ENCODE measurements around the gene ASB13. TPM values are rescaled to one million over a fixed set of nuclear protein-coding genes. Genes with fewer than 3 reads are reported as not detected.

Gene ASB13
- polyA plus RNA-seq, 3 donors, result 22.9 to 24.2 (median 23.4) TPM

DNA sequence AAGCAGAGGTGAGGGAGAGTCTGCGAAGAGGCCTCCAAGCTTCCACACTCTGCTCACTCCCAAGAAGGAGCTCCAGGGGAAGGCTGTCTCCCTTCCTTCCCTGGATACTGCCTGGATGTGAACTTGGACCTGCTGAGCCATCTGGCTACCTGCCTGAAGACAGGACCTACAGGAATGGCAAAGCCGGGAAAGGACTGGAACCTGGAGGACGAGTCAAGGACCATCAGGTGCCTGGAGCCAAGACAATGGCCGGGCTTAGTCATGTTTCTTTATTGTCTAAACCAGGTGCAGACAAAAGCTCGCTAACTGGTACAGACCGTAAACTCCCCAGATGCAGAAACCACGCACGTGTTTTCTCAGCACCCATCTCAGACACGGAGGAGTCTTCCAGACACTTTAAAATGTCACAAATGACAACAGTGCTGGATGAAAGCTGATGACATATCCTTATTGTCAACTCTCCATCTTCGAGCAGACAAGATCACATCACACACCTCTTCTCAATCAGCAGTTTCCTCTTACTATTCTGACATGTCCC, 12.1 kb downstream of the ASB13 start:
- DNase-seq (ENCODE audit: extremely low read depth in 1 of 11, low read depth in 9 of 11, low spot score in 4 of 11), result no peak

DNA sequence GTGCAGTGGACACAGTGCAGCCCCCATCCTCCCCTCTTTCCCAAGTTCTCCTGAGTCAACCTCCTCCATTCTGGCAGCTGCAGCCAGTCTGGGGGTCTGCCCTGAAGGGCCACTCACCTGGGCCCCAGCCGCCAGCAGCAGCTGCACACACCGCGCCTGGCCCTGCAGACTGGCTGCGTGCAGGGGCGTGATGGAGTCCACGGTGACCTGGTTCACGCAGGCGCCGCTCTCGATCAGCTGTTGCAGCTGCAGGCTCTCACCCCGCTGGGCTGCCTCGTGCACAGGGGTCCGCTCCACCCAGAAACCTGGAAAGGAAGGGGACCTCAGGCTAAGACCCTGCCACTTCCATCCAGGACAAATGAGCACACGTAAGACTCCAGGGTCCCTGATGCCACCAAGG, 13.6 kb downstream of the ASB13 start:
- DNase-seq (ENCODE audit: extremely low read depth in 1 of 11, low read depth in 9 of 11, low spot score in 4 of 11), result no peak

DNA sequence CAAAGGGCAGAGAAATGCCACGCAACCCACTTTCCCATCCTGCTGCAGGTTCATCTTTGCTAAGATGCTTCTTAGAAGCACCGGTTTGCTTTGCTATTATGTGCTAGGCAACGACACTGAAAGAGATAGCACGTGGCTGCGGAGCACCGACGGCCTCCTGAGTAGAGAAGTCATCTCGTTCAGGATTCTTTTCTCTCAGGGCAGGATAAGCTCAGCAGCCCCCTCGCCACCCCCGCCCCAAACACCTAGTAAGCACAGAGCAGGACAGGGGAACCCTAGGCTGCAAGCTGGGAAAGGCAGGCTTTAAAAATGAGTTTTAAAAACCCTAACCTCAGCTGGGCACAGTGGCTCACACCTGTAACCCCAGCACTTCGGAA, 15.0 kb downstream of the ASB13 start:
- no peak for DNase-seq (ENCODE audit: extremely low read depth in 1 of 11, low read depth in 9 of 11, low spot score in 4 of 11)

DNA sequence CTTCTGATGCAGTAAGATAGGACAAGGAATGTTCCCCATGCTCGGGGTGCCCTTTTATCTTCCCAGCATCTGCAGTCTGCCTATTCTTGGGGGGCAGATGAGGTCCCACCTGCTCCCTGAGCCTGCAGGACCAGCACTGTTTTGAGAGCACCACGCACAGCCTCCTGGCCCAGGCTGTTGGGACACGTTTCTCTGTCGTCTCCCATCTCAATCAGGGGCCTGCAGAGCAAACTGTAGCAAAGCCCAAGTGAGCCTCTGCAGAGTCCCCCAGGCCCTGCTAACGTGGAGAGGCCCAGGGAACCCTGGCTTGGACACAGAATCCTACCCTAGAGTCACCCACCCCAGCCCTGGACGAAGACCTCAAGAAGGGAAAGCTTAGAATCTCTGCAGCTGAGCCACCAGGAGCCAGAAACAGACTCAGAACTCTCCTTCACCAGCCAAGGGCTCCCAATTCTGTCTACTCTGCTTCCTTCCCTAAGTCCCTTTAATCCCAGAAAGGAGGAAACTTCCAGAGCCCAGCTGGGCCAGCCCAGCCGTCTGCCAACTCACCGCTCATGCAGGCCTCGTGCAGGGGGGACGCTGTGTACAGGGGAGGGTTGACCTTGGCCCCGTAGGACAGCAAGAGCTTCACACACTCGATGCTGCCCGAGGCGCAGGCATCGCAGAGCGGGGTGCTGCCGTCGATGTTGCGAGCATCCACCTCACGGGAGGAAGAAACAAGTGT, 15.6 kb downstream of the ASB13 start:
- DNase-seq (ENCODE audit: extremely low read depth in 1 of 11, low read depth in 9 of 11, low spot score in 4 of 11), result no peak

DNA sequence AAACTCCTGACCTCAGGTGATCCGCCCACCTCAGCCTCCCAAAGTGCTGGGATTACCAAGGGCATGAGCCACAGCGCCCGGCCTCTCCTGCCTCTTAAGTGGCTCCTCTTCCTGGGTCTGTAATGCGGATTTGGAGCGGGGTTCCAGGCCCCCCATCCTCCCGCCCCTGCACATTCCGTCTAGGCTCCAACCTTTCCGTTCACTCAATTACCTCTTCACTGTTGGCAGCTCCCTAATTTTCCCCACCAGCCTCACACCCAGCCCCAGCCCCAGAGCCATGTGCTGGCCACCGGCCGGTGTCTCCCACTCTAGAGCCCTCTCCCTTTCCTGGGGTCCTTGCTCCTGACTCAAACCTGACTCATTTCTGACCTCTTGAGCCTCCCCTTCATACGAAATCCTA, 16.6 kb downstream of the ASB13 start:
- DNase-seq (ENCODE audit: extremely low read depth in 1 of 11, low read depth in 9 of 11, low spot score in 4 of 11), result no peak

DNA sequence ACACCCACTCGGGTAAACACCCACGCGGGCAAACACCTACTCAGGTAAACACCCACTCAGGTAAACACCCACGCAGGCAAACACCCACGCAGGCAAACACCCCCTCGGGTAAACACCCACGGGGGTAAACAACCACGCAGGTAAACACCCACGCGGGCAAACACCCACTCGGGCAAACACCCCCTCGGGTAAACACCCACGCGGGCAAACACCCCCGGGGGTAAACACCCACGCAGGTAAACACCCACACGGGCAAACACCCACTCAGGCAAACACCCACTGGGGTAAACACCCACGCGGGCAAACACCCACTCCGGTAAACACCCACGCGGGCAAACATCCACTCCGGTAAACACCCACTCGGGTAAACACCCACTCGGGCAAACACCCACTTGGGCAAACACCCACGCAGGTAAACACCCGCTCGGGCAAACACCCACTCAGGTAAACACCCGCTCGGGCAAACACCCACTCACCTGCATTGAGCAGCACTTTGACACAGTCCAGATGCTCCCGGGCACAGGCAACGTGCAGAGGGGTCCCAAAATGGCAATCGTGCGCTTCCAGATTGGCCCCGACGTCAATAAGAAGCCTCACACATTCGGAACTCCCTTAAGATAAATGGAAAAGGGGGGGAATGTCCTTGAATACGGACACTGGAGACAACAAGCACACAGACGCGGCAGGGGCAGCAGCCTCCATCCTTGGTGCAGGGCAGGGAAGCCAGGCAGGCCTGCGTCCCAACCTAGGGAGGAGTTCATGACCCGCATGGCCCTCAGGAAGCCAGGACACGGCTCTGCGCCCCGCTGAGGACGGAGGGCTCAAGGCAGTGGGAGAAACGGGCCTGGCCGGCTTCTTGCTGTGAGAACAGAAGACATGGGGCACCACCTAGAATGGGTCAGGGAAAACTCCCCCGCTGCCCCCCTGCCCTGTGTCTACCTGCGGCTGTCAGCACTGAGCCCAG, 17.6 kb downstream of the ASB13 start:
- no peak for DNase-seq (ENCODE audit: extremely low read depth in 1 of 11, low read depth in 9 of 11, low spot score in 4 of 11)

DNA sequence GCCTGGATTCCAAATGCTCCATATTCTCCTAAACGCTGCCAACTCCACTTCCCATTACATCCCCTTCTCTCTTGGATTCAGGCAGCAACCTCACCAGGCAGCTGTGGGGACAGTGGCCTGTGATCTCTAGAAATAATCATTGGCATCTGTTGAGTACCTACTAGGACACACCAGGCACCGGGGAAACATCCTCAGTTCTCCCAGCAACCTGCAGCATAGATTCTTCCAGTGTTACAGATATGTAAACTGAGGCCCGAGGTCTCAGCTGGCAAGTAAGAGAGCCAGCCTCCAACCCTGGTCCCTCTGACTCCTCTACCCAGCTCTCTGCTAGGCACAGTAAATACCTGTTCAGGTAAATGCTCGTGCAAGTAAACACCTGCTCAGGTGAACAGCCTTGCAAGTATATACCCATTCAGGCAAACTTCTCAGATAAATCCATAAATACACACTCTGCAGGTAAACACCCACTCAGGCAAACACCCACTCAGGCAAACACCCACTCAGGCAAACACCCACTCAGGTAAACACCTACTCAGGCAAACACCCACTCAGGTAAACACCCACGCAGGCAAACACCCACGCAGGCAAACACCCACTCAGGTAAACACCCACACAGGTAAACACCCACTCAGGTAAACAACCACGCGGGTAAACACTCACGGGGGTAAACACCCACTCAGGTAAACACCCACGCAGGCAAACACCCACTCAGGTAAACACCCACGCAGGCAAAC, 18.7 kb downstream of the ASB13 start:
- no peak for DNase-seq (ENCODE audit: extremely low read depth in 1 of 11, low read depth in 9 of 11, low spot score in 4 of 11)

DNA sequence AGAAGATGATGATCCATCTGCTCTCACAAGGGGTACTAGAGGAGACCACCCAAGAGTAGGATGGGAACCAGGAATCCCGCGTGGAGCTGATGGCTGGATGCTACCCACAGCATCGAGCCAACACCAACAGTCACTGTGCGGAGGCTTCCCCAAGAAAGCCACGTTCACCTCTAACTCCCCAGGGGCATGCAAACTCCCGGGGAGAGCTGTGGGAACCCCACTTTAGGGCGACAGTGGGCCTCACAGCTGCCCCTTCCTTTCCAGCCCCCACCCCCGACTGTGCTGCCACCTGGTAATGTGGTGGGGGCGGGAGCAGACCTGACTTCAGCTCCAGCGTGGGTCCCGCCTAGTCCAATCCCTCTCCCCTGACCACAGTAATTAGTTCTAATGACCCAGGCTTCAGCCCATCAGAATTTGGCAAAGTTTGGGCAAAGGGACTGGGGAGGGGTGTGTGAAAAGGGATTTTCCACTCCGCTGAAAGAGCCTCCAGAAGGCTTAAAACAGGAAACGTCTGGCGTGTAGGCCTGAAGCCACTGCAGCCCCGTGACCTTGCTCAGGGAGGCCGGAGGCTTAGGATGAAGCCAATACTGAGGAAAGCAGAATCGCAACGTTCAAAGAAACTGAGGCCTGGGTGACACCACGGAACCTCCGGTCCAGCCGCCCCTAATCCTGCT, 20.3 kb downstream of the ASB13 start:
- no peak for DNase-seq (ENCODE audit: extremely low read depth in 1 of 11, low read depth in 9 of 11, low spot score in 4 of 11)

DNA sequence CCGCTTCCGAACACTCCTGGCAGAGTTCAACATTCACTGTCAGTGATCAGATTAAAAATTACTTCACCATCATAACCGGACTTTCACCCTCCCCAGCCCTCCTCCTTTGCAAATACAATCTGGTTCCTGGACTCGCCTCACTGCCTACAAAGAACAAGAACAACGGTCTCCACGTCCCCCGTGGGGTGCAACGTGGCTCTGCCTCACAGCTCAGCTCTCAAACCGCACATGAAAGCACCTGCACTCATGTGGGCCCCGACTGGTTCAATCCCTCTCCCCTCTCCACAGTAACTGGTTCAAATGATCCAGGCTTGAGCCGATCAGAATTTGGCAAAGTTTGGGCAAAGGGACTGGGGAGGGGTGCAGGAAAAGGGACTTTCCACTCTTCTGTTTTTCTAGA, 21.0 kb downstream of the ASB13 start:
- no peak for DNase-seq (ENCODE audit: extremely low read depth in 1 of 11, low read depth in 9 of 11, low spot score in 4 of 11)

DNA sequence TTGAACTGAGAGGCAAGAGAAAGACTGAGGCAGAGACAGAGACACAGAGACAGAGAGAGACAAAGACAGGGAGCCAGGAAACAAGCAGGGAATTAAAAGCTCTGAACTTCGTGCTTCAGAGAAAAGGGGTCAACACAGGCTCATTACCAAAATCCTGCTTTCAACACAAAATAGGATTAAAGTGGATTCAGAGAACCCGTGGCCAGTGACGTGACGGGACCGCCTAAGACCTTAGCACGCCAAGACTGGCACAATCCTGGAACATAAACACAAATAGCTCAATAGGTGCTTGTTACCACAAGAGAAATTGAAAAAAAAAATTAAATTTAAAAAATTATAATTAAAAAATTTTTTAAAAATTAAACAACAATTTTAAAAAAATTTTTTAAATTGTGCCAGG, 21.5 kb downstream of the ASB13 start:
- DNase-seq (ENCODE audit: extremely low read depth in 1 of 11, low read depth in 9 of 11, low spot score in 4 of 11), result no peak

DNA sequence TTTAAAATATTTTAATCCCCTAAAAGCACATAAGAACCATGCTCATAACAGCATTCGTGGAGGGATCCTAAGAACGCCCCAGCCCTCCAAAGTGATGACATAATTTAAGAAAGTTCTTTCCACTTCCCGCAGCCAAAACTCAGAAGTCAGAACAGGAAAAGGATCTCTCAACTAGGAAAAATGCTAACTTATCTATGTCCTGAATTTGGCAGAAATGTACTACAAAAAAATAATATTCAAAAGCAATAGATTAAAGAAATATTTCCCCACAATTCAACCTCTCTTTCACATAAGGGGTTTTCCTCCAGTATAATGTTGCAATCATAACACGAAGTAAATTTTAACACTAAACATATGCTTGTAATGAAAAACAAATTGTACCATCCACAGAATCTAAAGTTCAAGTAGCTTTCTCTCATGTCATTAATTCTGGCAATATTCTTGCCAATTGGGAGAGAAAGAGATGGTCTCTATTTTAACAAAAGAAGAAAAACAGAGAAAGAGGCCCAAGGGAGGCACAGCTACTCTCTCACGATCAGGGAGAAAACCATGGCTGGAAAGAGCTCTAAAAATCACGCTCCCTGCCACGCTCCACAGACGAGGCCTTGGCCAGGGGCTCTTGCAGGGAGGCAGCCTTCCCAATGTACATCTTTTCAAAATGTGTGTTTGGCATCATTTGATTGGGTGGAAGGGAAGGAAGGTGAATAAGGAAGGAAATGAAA, 22.9 kb downstream of the ASB13 start:
- no peak for DNase-seq (ENCODE audit: extremely low read depth in 1 of 11, low read depth in 9 of 11, low spot score in 4 of 11)

DNA sequence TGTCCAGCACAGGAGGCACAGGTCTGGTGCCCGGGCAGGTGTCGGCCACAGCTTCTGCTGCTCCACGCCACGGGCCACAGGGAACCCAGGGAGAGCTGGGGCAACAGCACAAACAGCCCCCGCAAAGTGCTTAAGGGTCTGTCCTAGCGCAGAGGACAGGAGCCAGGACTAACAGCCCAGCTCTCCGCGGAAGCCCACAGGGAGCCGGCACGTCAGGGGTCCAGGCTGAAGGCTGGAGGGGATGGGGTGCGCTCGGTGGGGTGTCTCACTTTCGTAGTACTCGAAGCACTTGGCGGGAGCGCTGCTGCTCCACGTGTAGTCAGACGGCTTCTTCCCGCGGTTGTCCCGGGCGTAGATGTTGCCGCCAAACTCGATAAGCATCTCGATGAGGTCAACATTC, 24.9 kb downstream of the ASB13 start:
- DNase-seq (ENCODE audit: extremely low read depth in 1 of 11, low read depth in 9 of 11, low spot score in 4 of 11), result no peak

DNA sequence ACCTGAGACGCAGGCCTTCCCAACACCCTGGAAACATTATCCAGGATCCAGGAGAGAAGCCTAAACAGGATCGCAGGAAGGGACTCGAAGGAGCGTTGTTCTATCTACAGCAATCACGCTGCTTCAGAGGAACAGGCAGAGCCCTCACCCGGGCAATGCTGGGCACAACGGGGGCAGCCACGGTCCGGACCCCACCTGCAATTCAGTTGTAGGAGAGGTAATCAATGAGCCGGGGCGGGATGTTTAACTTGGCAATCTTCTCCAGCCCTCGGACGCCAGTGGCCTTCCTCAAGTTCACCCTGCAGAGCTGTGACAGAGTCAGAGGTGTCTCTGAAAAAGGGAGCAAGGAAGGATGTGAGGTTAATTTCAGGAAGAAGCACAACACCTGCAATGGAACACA, 25.9 kb downstream of the ASB13 start:
- no peak for DNase-seq (ENCODE audit: extremely low read depth in 1 of 11, low read depth in 9 of 11, low spot score in 4 of 11)

DNA sequence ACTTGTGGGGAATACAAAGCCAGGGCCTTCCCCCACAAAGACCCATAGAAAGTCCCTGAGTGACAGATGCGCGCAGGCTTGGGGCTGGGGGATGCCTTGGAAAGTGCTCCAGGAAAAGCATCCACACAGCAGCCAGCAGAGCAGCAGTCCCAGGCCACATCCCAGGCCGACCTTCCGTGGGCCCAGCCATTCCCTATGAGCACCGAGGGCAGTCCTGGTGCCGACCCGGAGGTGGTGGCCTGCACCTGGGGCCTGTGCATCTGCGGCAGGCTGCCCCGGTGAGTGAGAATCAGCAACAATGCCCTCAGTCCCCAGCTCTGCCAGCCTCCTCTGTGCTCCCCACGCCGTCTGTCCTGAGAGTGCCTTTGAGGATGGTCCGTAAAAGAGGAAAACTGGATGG, 26.4 kb downstream of the ASB13 start:
- no peak for DNase-seq (ENCODE audit: extremely low read depth in 1 of 11, low read depth in 9 of 11, low spot score in 4 of 11)

DNA sequence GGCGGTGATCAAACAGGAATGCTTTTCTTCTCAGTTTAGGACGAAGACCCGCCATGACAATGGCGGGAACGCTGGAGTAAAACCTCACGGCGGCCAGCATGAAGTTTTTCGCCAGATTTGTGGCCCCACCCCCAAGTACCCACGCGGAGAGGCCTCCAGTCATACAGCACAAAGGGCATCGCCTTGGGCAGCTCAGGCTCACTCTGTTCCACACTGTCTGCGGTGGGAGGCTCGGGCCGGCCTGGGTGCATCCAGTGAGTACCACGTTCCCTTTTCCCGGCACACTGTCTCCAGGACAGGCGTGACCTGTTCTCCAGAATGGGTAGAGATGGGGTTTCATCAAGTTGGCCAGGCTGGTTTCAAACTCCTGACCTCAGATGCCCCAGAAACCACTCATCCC, 27.3 kb downstream of the ASB13 start:
- DNase-seq (ENCODE audit: extremely low read depth in 1 of 11, low read depth in 9 of 11, low spot score in 4 of 11), result no peak

DNA sequence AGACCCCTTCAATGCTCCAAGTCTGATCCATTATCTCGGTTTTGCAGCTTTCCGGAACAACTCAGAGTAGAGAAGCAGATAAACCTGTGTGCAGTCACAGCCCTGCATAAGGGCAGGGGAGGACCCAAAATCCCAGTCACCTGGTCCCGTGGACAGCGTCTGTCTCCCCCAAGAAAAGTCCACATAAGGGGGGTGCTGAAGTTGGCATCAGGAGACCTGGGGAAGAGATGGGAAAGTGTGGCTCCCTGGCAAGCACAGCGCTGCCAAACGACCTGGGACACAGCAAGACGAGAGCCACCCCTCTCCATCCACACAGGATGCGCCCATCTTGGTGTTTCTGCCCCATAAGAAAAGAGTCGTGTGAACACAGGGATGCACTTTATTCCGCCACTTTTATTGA, 27.9 kb downstream of the ASB13 start:
- DNase-seq (ENCODE audit: extremely low read depth in 1 of 11, low read depth in 9 of 11, low spot score in 4 of 11), result no peak

DNA sequence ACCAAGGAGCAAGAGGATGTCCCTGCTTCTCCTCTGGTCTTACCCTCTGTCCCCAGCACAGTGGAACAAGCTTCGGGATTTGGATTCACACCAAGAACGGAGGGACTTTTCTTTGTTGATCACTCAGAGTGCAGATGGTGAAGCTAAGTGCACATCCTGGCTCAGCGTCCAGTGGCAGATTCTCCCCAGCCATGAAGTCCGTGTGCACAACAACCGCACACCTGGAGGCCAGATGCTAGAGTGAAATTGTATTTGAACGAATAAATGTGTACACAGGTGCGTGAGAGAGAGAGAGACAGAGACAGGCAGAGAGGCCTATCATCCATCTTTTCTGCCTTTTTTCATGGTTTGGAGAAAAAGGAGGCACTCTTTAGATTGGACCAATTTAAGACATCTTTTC, 31.5 kb downstream of the ASB13 start:
- no peak for DNase-seq (ENCODE audit: extremely low read depth in 1 of 11, low read depth in 9 of 11, low spot score in 4 of 11)

DNA sequence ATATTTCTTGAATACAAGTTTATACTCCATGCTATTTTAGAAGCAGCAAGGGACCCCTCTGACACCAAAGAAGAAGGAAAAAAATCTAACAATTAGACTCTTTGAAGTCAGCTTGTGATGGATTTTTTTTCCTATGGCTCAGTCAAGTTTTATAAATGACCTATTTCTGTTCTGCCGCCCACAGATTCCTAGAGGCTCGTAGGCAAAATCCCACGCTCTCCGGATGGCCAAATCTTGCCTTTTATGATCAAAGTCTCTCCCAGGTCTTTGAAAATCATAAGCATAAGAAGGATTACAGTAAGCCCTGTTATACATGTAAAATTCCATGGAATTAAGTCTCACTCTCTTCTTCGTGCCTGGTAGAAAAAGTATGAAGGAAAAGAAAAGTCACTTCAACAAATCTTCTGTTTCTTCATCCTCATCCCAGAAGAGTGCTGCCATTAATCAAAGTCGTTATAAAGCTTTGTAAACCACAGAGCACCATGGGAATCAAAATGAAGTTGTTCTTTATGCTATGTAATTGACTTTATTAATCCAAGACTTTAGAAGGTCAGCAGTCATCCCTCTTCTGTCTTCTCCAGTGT, 33.1 kb downstream of the ASB13 start:
- no peak for DNase-seq (ENCODE audit: extremely low read depth in 1 of 11, low read depth in 9 of 11, low spot score in 4 of 11)

Data from renal cortex interstitium (tissue), 11 donors.